Stimulated activated CD8-positive, alpha-beta memory T cell treated with anti-CD3 and anti-CD28 coated beads, Interleukin-15, amount 100 ng/mL, for 24 hours (primary cell): ENCODE results near the gene GID8.
"Not testable (repeated sequence)": the region's sequence is repeated elsewhere in the genome, so short reads cannot be mapped to it uniquely, and the experiment has no call there.

Source experiments
- DNase-seq: peaks from one replicate; pipeline ENCODE4 v3.0.0-alpha.2; 2020; ENCODE audit warnings: low read depth

Gene GID8

GRCh38 chr20:62958388-62959100, 20.6 kb downstream of the GID8 start:
- no peak for DNase-seq

DNA sequence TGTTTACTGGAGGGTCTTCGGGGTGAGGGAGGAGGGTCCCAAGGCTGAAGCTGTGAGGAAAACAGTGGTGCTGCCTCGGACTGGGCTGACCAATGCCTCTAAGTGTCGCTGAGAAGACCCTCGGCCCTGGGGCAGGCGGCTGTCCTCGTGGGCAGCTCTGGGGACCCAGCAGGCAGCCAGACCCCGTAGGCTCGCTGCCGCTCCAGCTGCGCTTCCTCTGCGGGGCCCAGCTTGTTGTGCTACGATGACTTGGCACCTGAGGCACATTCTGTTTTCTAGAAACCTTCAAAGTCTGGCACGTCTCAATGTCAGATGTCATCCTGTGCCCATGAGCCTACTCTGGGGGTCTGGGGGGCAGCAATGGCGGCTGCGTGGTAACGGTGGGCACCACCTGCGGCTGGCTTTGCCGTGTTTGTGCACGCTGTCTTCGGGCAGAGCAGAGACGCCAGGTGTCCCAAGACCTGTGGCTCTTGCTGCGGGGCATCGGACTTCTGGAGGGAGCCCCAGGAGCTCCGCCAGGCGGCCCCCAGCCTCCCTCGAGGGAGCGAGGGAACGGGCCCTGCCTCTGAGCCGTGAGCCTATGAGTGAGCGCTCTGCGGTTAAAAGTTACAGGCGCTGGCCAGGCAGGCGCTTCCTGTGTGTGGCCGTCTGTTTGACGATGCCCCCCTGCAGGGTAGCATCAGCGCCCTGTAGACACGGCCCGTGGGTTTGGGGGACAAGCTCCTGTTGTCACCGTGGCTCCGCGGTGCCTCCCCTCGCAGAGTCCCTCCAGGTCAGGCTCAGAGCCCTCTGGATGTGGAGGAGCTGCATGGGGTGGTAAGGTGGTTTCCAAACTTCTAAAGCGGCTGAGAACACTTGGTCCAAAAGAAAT, 21.4 kb downstream of the GID8 start:
- no peak for DNase-seq

- no peak for DNase-seq
Observed at GRCh38 chr20:62959998-62960436, 22.1 kb downstream of the GID8 start.

DNA sequence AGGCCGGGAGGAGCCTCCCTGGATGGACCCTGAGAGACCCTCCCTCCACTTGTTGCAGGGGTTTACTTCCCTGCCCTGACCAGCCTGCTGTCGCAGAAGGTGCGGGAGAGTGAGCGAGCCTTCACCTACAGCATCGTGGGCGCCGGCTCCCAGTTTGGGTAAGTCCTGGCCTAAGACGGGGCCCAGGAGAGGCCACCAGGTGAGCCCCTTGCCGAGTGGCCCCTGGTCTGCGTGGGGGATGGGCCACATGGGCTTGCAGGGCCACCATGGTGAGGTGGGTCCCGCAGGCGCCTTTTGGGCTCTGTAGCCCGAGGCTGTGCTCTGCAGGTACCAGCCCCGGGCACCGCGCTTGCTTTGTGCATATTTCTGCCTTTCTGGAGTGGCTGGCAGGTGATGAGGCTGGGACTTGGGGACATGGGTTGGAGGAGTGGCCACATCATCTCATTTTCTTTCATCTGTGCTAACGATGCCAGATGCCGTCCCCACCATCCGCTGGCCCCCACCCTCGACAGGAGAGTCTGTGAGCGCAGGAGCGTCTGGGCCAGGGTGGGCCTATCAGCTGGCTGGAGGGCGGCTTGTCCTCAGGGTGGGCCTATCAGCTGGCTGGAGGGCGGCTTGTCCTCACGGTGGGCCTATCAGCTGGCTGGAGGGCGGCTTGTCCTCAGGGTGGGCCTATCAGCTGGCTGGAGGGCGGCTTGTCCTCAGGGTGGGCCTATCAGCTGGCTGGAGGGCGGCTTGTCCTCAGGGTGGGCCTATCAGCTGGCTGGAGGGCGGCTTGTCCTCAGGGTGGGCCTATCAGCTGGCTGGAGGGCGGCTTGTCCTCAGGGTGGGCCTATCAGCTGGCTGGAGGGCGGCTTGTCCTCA, 22.7 kb downstream of the GID8 start:
- DNase-seq, result not testable (repeated sequence)

DNA sequence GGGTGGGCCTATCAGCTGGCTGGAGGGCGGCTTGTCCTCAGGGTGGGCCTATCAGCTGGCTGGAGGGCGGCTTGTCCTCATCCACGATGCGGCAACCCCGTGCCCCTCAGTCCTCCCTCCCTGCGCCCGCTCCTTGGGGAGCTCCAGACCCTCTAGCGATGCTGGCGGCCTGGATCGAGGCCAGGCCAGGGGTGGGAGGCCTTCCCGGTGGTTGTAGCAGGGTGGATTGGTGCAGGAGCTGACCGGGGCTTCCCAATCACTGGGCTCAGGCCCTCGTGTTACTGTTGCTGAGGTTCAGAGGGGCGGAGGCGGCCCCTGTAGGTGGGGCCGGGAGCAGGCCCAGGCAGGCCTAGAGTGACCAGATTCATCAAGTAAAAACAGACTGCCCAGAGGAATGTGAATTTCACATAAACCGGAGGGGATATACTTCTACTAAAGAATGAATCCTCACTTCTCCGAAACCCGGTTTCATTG, 23.4 kb downstream of the GID8 start:
- DNase-seq, result no peak

- DNase-seq, result no peak
Observed at GRCh38 chr20:62961799-62962198, 23.9 kb downstream of the GID8 start.

DNA sequence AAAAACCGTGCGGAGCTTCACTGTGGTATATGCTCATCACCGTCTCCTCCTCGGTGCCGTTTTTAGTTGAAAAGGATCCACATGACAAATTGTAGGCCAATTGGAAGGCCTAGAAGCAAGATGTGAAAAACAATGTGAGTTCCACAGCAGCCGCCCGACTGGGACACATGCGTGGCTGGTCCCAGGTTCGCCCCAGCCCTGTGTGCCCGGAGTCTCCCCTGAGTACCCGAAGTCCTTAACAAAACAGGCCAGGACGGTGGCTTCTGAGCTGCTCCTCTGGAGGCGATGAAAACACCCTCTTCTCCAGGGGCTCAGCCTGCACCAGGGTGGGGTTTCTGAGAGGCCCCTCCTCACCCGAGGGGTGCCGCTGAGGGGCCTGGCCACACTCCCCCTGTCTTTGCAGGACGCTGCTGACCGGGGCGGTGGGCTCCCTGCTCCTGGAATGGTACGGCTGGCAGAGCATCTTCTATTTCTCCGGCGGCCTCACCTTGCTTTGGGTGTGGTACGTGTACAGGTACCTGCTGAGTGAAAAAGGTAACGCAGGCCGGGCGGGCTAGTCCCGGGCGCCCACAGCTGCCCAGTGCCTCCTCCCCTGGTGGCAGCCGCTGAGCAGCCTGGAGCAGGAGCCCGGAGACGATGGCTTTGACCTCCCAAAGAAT, 24.4 kb downstream of the GID8 start:
- DNase-seq, result no peak

DNA sequence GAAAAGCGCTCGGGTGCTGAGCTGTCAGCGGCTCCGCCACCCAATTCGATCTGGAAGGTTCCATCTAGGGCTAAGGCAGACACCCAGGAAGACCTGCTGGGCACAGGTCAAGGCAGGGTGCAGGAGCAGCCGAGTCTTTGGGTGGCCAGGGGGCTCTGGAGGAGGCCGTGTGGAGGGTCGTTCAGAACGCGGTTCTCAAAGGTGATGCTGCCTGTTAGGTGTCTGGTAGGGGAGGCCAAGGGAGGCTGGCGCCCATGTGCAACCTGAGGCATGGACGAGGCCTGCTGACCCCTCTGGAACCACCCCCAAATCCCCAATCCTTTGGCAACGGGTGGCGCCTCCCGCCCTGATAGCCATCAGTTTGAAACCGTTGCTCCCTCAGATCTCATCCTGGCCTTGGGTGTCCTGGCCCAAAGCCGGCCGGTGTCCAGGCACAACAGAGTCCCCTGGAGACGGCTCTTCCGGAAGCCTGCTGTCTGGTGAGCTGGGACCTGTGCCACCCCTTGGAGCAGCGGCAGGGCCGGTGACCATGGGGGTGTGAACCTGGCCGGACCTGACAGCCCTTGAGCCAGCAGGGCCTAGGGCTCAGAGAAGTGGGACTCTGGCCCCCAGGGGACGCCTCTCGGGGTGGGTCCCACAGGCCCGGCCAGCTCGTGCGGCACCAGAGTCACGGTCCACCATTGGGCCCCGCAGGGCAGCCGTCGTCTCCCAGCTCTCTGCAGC, 25.1 kb downstream of the GID8 start:
- no peak for DNase-seq

- no peak for DNase-seq
Observed at GRCh38 chr20:62963614-62964397, 25.9 kb downstream of the GID8 start.

- no peak for DNase-seq
Observed at GRCh38 chr20:62964700-62965099, 26.8 kb downstream of the GID8 start.

- DNase-seq, result no peak
Observed at GRCh38 chr20:62965363-62965771, 27.4 kb downstream of the GID8 start.

DNA sequence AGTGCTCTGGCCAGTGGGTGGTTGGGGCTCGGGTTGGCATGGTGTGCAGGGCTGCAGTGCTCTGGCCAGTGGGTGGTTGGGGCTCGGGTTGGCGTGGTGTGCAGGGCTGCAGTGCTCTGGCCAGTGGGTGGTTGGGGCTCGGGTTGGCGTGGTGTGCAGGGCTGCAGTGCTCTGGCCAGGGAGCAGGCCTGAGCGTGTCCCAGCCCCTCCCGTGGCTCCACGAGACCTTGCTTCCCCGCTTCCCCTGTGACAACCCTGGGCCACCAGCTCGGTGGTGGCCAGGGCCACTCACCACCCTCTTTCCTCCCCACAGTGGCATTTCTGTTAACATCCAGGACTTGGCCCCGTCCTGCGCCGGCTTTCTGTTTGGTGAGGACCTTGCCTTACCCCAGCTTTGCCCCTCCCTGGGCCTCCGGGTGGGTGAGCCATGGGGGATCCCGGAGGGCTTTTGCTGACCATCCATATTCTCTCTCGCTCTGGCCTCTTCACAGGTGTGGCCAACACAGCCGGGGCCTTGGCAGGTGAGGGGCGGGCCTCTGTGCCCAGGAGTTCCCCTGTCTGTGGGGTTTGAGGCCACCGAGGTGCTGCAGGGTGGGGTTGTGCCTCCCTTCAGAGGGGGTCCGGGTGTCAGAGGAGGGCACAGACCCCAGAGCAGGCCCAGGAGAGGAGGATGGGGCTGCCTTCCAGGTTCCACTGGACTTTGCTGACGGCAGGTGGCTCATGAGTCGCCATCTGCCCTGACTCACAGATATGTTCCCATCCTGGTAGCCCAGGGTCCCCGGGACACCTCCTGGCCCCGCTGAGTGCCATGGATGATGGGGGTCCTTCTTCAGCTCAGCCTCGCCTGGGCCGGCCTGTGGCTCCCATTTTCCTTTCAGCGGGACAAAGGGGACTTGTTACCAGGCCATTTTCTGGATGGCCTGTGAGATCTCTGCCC, 28.5 kb downstream of the GID8 start:
- DNase-seq, result no peak

GRCh38 chr20:62967149-62967501, 29.2 kb downstream of the GID8 start:
- no peak for DNase-seq

GRCh38 chr20:62967628-62968351, 29.8 kb downstream of the GID8 start:
- no peak for DNase-seq

DNA sequence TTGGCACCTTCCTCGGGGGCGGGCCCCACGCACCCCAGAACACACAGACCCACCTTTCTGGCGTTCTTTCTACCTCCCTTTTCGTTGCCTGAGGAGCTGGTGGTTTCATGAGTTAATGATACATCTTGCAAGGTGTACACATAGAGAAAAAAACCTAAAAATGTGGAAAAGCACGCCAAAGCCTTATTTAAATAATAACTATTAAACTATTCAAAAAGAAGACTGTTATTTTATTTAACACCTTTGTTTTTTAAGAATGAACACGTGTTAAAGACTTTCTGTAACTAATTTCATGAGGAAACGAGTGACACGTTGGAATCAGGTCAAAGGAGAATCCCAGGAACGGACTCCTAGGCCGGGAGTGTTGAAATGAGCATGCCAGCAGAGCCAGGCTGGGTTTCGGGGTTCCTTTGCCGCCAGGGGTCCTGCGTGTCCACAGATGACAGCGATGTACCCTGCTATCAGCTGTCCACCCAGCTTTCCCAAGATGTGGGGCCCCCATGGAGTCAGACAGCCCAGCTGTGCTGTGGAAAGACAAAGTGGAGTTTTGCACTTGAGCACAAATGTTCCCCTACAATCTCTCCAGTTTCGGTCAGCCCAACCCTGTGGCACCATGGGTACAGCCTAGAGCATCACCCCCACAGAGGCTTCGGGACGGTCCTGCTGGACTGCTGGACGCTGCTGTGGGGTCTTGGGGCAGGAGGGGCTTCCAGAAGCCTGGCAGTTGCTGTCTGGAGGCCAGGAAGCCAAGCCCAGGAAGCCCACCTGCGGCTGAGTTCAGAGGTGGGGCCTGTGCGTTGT, 30.6 kb downstream of the GID8 start:
- no peak for DNase-seq

- no peak for DNase-seq
Observed at GRCh38 chr20:62969179-62969760, 31.3 kb downstream of the GID8 start.

DNA sequence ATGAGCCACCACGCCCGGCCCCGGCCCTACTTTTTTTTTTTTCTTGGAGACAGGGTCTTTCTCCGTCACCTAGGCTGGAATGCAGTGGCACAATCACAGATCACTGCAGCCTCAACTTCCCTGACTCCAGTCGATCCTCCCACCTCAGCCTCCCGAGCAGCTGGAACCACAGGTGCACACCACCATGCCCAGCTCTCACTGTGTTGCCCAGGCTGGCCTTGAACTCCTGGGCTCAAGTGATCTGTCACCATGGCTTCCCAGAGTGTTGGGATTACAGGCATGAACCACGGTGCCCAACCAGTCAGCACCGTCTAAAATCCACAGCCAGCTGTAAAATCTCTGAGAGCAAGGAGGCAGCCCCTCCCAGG, 32.0 kb downstream of the GID8 start:
- DNase-seq, result no peak
